K562 (cell line): ENCODE data around the gene ZNF473. TPM values are rescaled to one million over a fixed set of nuclear protein-coding genes. Genes with fewer than 3 reads are reported as not detected.

ENCODE experiments used
- ATAC-seq: fragments of 200-7000 bp; cut with Tn5 transposase; 3 replicates; pipeline ENCODE4 v1.9.1; 2020; ENCODE audit warnings: moderate library complexity
- BruUV-seq: library from RNA; stranded (reverse); fragments of 400-500 nt; replicated peaks from 2 replicates; lab custom pipeline; 2021; lab: Mats Ljungman, UMichigan
- CTCF ChIA-PET: fragments of 300-600 bp; formaldehyde crosslinking; extraction: SDS; loops from one replicate; lab custom pipeline; 2021; ENCODE audit warnings: low intra/inter-chr PET ratio; lab: Yijun Ruan, JAX
- POLR2A ChIA-PET: fragments of 300-600, 350-650 bp; sonication (Branson Sonifier 250); formaldehyde crosslinking; extraction: SDS; loops from one replicate; lab custom pipeline; 2021; ENCODE audit warnings: antibody characterized with exemption, inconsistent platforms; lab: Yijun Ruan, JAX
- DNase-seq, 4 experiments: peaks; one replicate each; pipeline versions ENCODE4 v3.0.0 to v3.0.0-alpha.2; 2011 to 2018; ENCODE audit warnings: low spot score in 3 of 4, mixed read lengths in 3 of 4; ENCODE audit errors: extremely low read depth in 1 of 4
- FAIRE-seq: peaks from 2 replicates; lab custom pipeline; 2011; peaks lifted over from hg19 to GRCh38; lab: Jason Lieb, UNC
- H2AFZ ChIP-seq: 2 replicates; pipeline ENCODE4 v1.6.0; 2011; ENCODE audit warnings: low read depth, low read length, control low read depth, inconsistent platforms
- H3K27ac ChIP-seq: fragments of 200-600 bp; 3 replicates; pipeline ENCODE4 v1.8.0; 2011; ENCODE audit warnings: low read depth, mild to moderate bottlenecking, control low read depth, inconsistent platforms, low read length, moderate library complexity, mixed read lengths; ENCODE audit errors: extremely low read depth
- H3K27me3 ChIP-seq, 2 experiments: fragments of 300-600 bp in 1 of 2; 2 replicates in 1 of 2; 3 replicates in 1 of 2; pipeline versions ENCODE4 v1.6.0 to v1.8.0; 2011; ENCODE audit warnings: inconsistent platforms in 2 of 2, low read length in 2 of 2, mild to moderate bottlenecking in 1 of 2, mixed read lengths in 1 of 2, moderate library complexity in 1 of 2; ENCODE audit not compliant: control insufficient read depth in 2 of 2, insufficient read depth in 2 of 2
- H3K36me3 ChIP-seq: fragments of 300-600 bp; 3 replicates; pipeline ENCODE4 v1.8.0; 2011; ENCODE audit warnings: mild to moderate bottlenecking, low read length, inconsistent platforms; ENCODE audit not compliant: control insufficient read depth, insufficient read depth
- H3K4me1 ChIP-seq, 2 experiments: fragments of 200-600 bp in 1 of 2; replicated peaks in 1 of 2; 2 replicates in 1 of 2; 3 replicates in 1 of 2; pipeline versions ENCODE4 v1.5.1 to v1.8.0; 2011; ENCODE audit warnings: inconsistent platforms in 2 of 2, low read length in 2 of 2, mild to moderate bottlenecking in 1 of 2, mixed read lengths in 1 of 2, moderate library complexity in 1 of 2; ENCODE audit not compliant: control insufficient read depth in 2 of 2, insufficient read depth in 2 of 2
- H3K4me2 ChIP-seq: 2 replicates; pipeline ENCODE4 v1.6.1; 2011; ENCODE audit warnings: low read length, control low read depth, inconsistent platforms, mixed read lengths; ENCODE audit not compliant: insufficient read depth
- H3K4me3 ChIP-seq: fragments of 200-600 bp; sonication (generic), shearing (Covaris generic); 2 replicates; pipeline ENCODE4 v1.5.1; 2016; ENCODE audit warnings: control low read depth, inconsistent platforms
- H3K79me2 ChIP-seq: fragments of 200-600 bp; 3 replicates; pipeline ENCODE4 v1.8.0; 2011; ENCODE audit warnings: low read length, inconsistent platforms; ENCODE audit not compliant: control insufficient read depth, insufficient read depth
- H3K9ac ChIP-seq, 2 experiments: 2 replicates each; pipeline versions ENCODE4 v1.6.0 to v1.6.1; 2011; ENCODE audit warnings: low read depth in 2 of 2, low read length in 2 of 2, control low read depth in 1 of 2, inconsistent platforms in 1 of 2, mild to moderate bottlenecking in 1 of 2, mixed read lengths in 1 of 2; ENCODE audit not compliant: insufficient read depth in 1 of 2
- H3K9me1 ChIP-seq: one replicate; pipeline ENCODE4 v1.6.0; 2011; ENCODE audit warnings: inconsistent platforms, mild to moderate bottlenecking, low read length, moderate library complexity; ENCODE audit not compliant: control insufficient read depth, insufficient read depth
- H3K9me3 ChIP-seq: replicated peaks from 2 replicates; pipeline ENCODE4 v1.5.1; 2011; ENCODE audit warnings: low read depth, low read length, inconsistent platforms; ENCODE audit not compliant: control insufficient read depth, insufficient read depth
- H4K20me1 ChIP-seq: replicated peaks from 2 replicates; pipeline ENCODE4 v1.6.1; 2011; ENCODE audit warnings: low read length, inconsistent platforms, mixed read lengths; ENCODE audit not compliant: control insufficient read depth, insufficient read depth
- HSF4 ChIP-seq: fragments of 250-450 bp; sonication (Bioruptor Pico); IDR thresholded peaks from 2 replicates; pipeline ENCODE4 v2.1.2; 2022; ENCODE audit warnings: mild to moderate bottlenecking, moderate library complexity, borderline replicate concordance
- MXI1 ChIP-seq: IDR thresholded peaks from 2 replicates; pipeline ENCODE4 v1.6.1; 2011; ENCODE audit warnings: low read depth, mild to moderate bottlenecking, improper control_type of control experiment, low read length
- SAP30 ChIP-seq: fragments of 200-600 bp; sonication (generic); IDR thresholded peaks from 2 replicates; pipeline ENCODE4 v1.6.1; 2012; ENCODE audit warnings: borderline replicate concordance, low read depth, mild to moderate bottlenecking, moderate library complexity, low read length, control low read depth, inconsistent platforms; ENCODE audit not compliant: insufficient read depth, poor library complexity, severe bottlenecking
- SMARCA4 ChIP-seq: fragments of 450-650 bp; IDR thresholded peaks from 2 replicates; pipeline ENCODE4 v1.6.1; 2016
- TBP ChIP-seq: optimal IDR thresholded peaks from 2 replicates; pipeline ENCODE3; 2011; ENCODE audit warnings: low read depth, low read length, improper control_type of control experiment
- ZNF518B ChIP-seq: fragments of 250-450 bp; sonication (Bioruptor Pico); IDR thresholded peaks from 2 replicates; pipeline ENCODE4 v1.5.0; 2021; ENCODE audit warnings: mild to moderate bottlenecking, moderate library complexity
- WGBS: fragments of 100-300 bp; shearing (Covaris generic); methylation state at CpG from one replicate; pipeline ENCODE4 v1.1.6; 2016; ENCODE audit warnings: low coverage, mixed read lengths; ENCODE audit not compliant: insufficient coverage; ENCODE audit errors: missing lambda C conversion rate; 5-methylcytosine and 5-hydroxymethylcytosine counted together
- in situ Hi-C: fragments of 300-500 bp; cut with MboI; formaldehyde crosslinking; loops from 4 replicates; pipeline ENCODE4 v1.15.0; 2018; ENCODE audit warnings: inconsistent platforms, mixed read lengths
- intact Hi-C: fragments of 100-400 bp; cut with micrococcal nuclease; formaldehyde crosslinking; loops from 2 replicates; pipeline ENCODE4 v1.14.2; 2022
- polyA plus RNA-seq, 8 experiments: library from polyadenylated mRNA; depleted of rRNA in 4 of 8; stranded (reverse) in 5 of 8; unstranded in 3 of 8; fragments of >200 nt; fragmentation: Nextera tagmentation in 2 of 8; fragmentation: Illumina TruSeq in 1 of 8; extraction: Ambion mirVana in 2 of 8; extraction: Trizol in 1 of 8; gene quantifications; 2 replicates each; pipeline versions ENCODE4 v1.2.1 to v1.2.3, GENCODE V29; 2011 to 2014; ENCODE audit warnings: inconsistent platforms in 1 of 8, missing spikeins in 1 of 8
- total RNA-seq, 7 experiments: library from RNA; depleted of rRNA in 6 of 7; stranded (reverse); fragments of >200 nt in 6 of 7; fragmentation: Illumina TruSeq in 2 of 7; extraction: Trizol in 2 of 7; gene quantifications; 2 replicates each; pipeline versions ENCODE4 v1.2.1 to v1.2.3, GENCODE V29; 2011 to 2021; ENCODE audit warnings: low replicate concordance in 1 of 7
- TF ChIP-seq, protein P1 (sequence below), 2 experiments: fragments of 450-650 bp; conservative IDR thresholded peaks; 2 replicates each; pipeline ENCODE4 v1.6.1; 2017; ENCODE audit warnings: mild to moderate bottlenecking in 2 of 2, moderate library complexity in 2 of 2

ZNF473 gene
- total and polyA plus RNA-seq, 9 of the 15 experiments (the other 6 are each of a cell fraction or from before 2014, with no cell fraction given), result 8.2 to 34.0 (median 28.5) TPM

DNA sequence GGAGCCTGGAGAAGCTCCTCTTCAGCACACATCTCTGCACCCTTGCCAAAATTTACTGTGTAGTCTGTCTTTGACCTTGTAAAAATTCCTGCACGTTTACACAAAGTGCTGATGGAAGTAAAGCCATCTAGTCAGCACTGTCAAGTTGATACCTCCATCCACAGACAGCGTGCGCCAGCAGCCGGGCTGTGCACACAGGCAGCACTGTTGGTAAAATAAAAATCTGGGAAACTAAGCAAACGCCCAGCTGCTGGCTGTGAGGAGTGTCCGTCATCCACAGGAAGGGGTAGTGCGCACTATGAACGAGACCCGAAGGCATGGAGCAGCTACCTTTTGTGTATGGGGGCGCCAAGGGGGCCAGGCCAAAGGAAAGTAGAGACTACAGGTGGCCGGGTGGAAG is 47.5 kb upstream of the ZNF473 start:
- 0 out of 4 replicates have a peak overlapping the region, but pooled peaks of 1 of the 2 experiments have one; percentile 52 for H3K9ac ChIP-seq
- CTCF ChIA-PET, result no interaction called here
- 77% methylated on average over 9 of the region's 11 CpGs for WGBS

More for the DNA sequence above, 47.5 kb upstream of the ZNF473 start:
- H3K4me1 ChIP-seq, result peaks cover 13 to 30% of the 10 kb centered on the region in 2 experiments; a peak in 4 of 5 replicates
- no TSS peak for BruUV-seq
- POLR2A ChIA-PET, result interaction anchor here (0.6 to 1.4 kb wide), 5 partner anchors 9 to 35 kb away, joined by 3 to 5 read pairs (median 3); no protein-coding TSS in a partner anchor
- H3K9me3 ChIP-seq, result no peaks in the 10 kb centered on the region
- H3K4me2 ChIP-seq, result no peak overlapping the region
- intact Hi-C loops (no loop called here), in situ Hi-C loops (loop anchor here (5.0 kb wide), 1 partner anchor 41 kb away; no protein-coding TSS in a partner anchor)
- H2AFZ ChIP-seq, result no peak overlapping the region
- no peak overlapping the region for H3K4me3 ChIP-seq
- no peak overlapping the region for H3K27ac ChIP-seq
- H3K27me3 ChIP-seq, result no peaks in the 10 kb centered on the region
- DNase-seq (no peak), FAIRE-seq (no peak), ATAC-seq (no peak)
- H3K36me3 ChIP-seq, result peaks cover 2% of the 10 kb centered on the region; the same call in 1 of the 3 replicates
- no peaks in the 10 kb centered on the region for H3K79me2 ChIP-seq
- H3K9me1 ChIP-seq, result peaks cover 5% of the 10 kb centered on the region
- H4K20me1 ChIP-seq, result no peaks in the 10 kb centered on the region; the same call in 1 of the 2 replicates
- TF ChIP-seq SMARCA4 (no peak), ZNF518B (CRISPR knock-in tag) (no peak), HSF4 (CRISPR knock-in tag) (no peak), MXI1 (no peak), TBP (no peak), SAP30 (no peak)
- TF ChIP-seq, protein P1, sequence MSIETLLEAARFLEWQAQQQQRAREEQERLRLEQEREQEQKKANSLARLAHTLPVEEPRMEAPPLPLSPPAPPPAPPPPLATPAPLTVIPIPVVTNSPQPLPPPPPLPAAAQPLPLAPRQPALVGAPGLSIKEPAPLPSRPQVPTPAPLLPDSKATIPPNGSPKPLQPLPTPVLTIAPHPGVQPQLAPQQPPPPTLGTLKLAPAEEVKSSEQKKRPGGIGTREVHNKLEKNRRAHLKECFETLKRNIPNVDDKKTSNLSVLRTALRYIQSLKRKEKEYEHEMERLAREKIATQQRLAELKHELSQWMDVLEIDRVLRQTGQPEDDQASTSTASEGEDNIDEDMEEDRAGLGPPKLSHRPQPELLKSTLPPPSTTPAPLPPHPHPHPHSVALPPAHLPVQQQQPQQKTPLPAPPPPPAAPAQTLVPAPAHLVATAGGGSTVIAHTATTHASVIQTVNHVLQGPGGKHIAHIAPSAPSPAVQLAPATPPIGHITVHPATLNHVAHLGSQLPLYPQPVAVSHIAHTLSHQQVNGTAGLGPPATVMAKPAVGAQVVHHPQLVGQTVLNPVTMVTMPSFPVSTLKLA (conservative IDR thresholded peaks at IDR 0.05), result no peak
